Progenitor cell of endocrine pancreas (in vitro differentiated cells): ENCODE results near the gene NUFIP2. TPM values are rescaled to one million over a fixed set of nuclear protein-coding genes. Genes with fewer than 3 reads are reported as not detected.

Source experiments
- DNase-seq: peaks from one replicate; pipeline ENCODE4 v3.0.0; 2021; ENCODE audit warnings: low spot score; ENCODE audit not compliant: unreplicated experiment
- H3K27ac Mint-ChIP-seq: 2 replicates; pipeline ENCODE4 v1.8.0; 2021; ENCODE audit warnings: mild to moderate bottlenecking, moderate library complexity, mixed read lengths
- H3K27me3 Mint-ChIP-seq: 2 replicates; pipeline ENCODE4 v1.8.0; 2021; ENCODE audit warnings: mixed read lengths
- H3K36me3 Mint-ChIP-seq: 2 replicates; pipeline ENCODE4 v1.8.0; 2022; ENCODE audit warnings: mixed read lengths; ENCODE audit not compliant: insufficient read depth
- H3K4me1 Mint-ChIP-seq: 2 replicates; pipeline ENCODE4 v1.8.0; 2021; ENCODE audit warnings: low read depth, mixed read lengths
- H3K4me3 Mint-ChIP-seq: 2 replicates; pipeline ENCODE4 v1.8.0; 2021; ENCODE audit warnings: low read depth, mild to moderate bottlenecking, moderate library complexity, mixed read lengths
- H3K9me3 Mint-ChIP-seq: 2 replicates; pipeline ENCODE4 v1.8.0; 2021; ENCODE audit warnings: low read depth, mixed read lengths
- CTCF ChIP-seq: fragments of 200-600 bp; sonication (generic); IDR thresholded peaks from one replicate; pipeline ENCODE4 v1.5.0; 2021; ENCODE audit warnings: antibody characterized with exemption, mild to moderate bottlenecking; ENCODE audit not compliant: unreplicated experiment
- total RNA-seq: library from RNA; stranded (reverse); gene quantifications from 2 replicates; pipeline ENCODE4 v1.2.1, GENCODE V29; 2021

Gene NUFIP2
- total RNA-seq, 1 donor from 2014 or later = 50.8 TPM

GRCh38 chr17:29299031-29299430, 5.1 kb upstream of the NUFIP2 start:
- H3K4me3 Mint-ChIP-seq = no peak overlapping the region
- H3K27ac Mint-ChIP-seq = no peak overlapping the region
- H3K9me3 Mint-ChIP-seq = no peaks in the 10 kb centered on the region
- peaks cover 7% of the 10 kb centered on the region for H3K4me1 Mint-ChIP-seq
- H3K36me3 Mint-ChIP-seq = no peaks in the 10 kb centered on the region
- no peak for TF ChIP-seq CTCF
- no peaks in the 10 kb centered on the region for H3K27me3 Mint-ChIP-seq
- no peak for DNase-seq

- Mint-ChIP-seq H3K4me1 (peaks cover 20% of the 10 kb centered on the region), H3K4me3 (peak overlapping the region; percentile 42), H3K9me3 (no peaks in the 10 kb centered on the region), H3K36me3 (peaks cover 2% of the 10 kb centered on the region), H3K27me3 (no peaks in the 10 kb centered on the region), H3K27ac (peak overlapping the region; percentile 9)
- no peak for TF ChIP-seq CTCF
- DNase-seq = no peak
These were observed 1.5 kb upstream of the NUFIP2 start for GRCh38 chr17:29295420-29295819.

- Mint-ChIP-seq H3K4me1 (peaks cover 24% of the 10 kb centered on the region), H3K9me3 (no peaks in the 10 kb centered on the region), H3K36me3 (peaks cover 4% of the 10 kb centered on the region), H3K27ac (peak overlapping the region; percentile 100), H3K27me3 (no peaks in the 10 kb centered on the region), H3K4me3 (peak overlapping the region; percentile 100)
- no peak for TF ChIP-seq CTCF
- DNase-seq = no peak
These were observed 592 bp upstream of the NUFIP2 start for GRCh38 chr17:29294580-29294900.

- no peak for TF ChIP-seq CTCF
These were observed 707 bp downstream of the NUFIP2 start for GRCh38 chr17:29292992-29293889.

GRCh38 chr17:29292071-29292991, 1.6 kb downstream of the NUFIP2 start:
- DNase-seq = peak; percentile 31
- H3K36me3 Mint-ChIP-seq = peaks cover 12% of the 10 kb centered on the region
- no peak for TF ChIP-seq CTCF
- no peaks in the 10 kb centered on the region for H3K9me3 Mint-ChIP-seq
- no peaks in the 10 kb centered on the region for H3K27me3 Mint-ChIP-seq
- H3K27ac Mint-ChIP-seq = peak overlapping the region; percentile 100
- H3K4me1 Mint-ChIP-seq = peaks cover 29% of the 10 kb centered on the region
- H3K4me3 Mint-ChIP-seq = peak overlapping the region; percentile 100

More at GRCh38 chr17:29292992-29293889, 707 bp downstream of the NUFIP2 start:
- Mint-ChIP-seq H3K9me3 (no peaks in the 10 kb centered on the region), H3K27ac (peak overlapping the region; percentile 100), H3K27me3 (no peaks in the 10 kb centered on the region), H3K4me3 (peak overlapping the region; percentile 100), H3K36me3 (peaks cover 8% of the 10 kb centered on the region), H3K4me1 (peaks cover 29% of the 10 kb centered on the region)
- peak; percentile 57 for DNase-seq
